IMR-90 (cell line): ENCODE data around the gene KDM2B. TPM values are rescaled to one million over a fixed set of nuclear protein-coding genes. Genes with fewer than 3 reads are reported as not detected.

Experiments
- ATAC-seq: fragments of 200-7000 bp; cut with Tn5 transposase; 2 replicates; pipeline ENCODE4 v1.9.1; 2020; ENCODE audit warnings: low read depth, mild to moderate bottlenecking, moderate library complexity
- BruUV-seq: library from RNA; stranded (reverse); fragments of 400-500 nt; replicated peaks from 2 replicates; lab custom pipeline; 2021; lab: Mats Ljungman, UMichigan
- CTCF ChIA-PET: fragments of 300-600 bp; formaldehyde crosslinking; extraction: SDS; loops from one replicate; lab custom pipeline; 2021; ENCODE audit warnings: antibody characterized with exemption; lab: Yijun Ruan, JAX
- POLR2A ChIA-PET: fragments of 300-600 bp; sonication (Branson Sonifier 250); formaldehyde crosslinking; loops from one replicate; lab custom pipeline; 2022; ENCODE audit warnings: antibody characterized with exemption; ENCODE audit not compliant: unreplicated experiment; lab: Charles Lee
- DNase-seq: peaks from one replicate; pipeline ENCODE4 v3.0.0; 2013
- H2AFZ ChIP-seq: replicated peaks from 2 replicates; pipeline ENCODE3; 2013; ENCODE audit warnings: low read length, mild to moderate bottlenecking; ENCODE audit not compliant: poor library complexity
- H2AK5ac ChIP-seq: 2 replicates; pipeline ENCODE4 v1.6.1; 2013; ENCODE audit warnings: low read depth, low read length, inconsistent platforms
- H2AK9ac ChIP-seq: replicated peaks from 2 replicates; pipeline ENCODE3; 2013; ENCODE audit warnings: mild to moderate bottlenecking, low read depth, low read length, moderate library complexity; ENCODE audit not compliant: poor library complexity
- H2BK120ac ChIP-seq: 2 replicates; pipeline ENCODE4 v1.6.1; 2013; ENCODE audit warnings: low read depth, low read length, inconsistent platforms
- H2BK15ac ChIP-seq: 3 replicates; pipeline ENCODE4 v1.6.1; 2013; ENCODE audit warnings: low read depth, low read length, inconsistent platforms
- H2BK20ac ChIP-seq: 2 replicates; pipeline ENCODE4 v1.6.1; 2013; ENCODE audit warnings: low read depth, mild to moderate bottlenecking, inconsistent platforms, low read length, moderate library complexity
- H2BK5ac ChIP-seq: 2 replicates; pipeline ENCODE4 v1.6.1; 2013; ENCODE audit warnings: mild to moderate bottlenecking, low read depth, low read length, inconsistent platforms; ENCODE audit not compliant: poor library complexity, severe bottlenecking
- H3K14ac ChIP-seq: replicated peaks from 2 replicates; pipeline ENCODE4 v1.6.1; 2013; ENCODE audit warnings: low read depth, low read length, inconsistent platforms
- H3K18ac ChIP-seq: 2 replicates; pipeline ENCODE4 v1.6.1; 2013; ENCODE audit warnings: low read depth, low read length, control low read depth
- H3K23ac ChIP-seq: 2 replicates; pipeline ENCODE4 v1.6.1; 2013; ENCODE audit warnings: low read depth, low read length, inconsistent platforms
- H3K27ac ChIP-seq: 2 replicates; pipeline ENCODE4 v1.5.1; 2013; ENCODE audit warnings: mild to moderate bottlenecking, control low read depth, low read length; ENCODE audit not compliant: insufficient read depth
- H3K27me3 ChIP-seq: 2 replicates; pipeline ENCODE4 v1.6.1; 2013; ENCODE audit warnings: low read length; ENCODE audit not compliant: control insufficient read depth, insufficient read depth
- H3K36me3 ChIP-seq: 2 replicates; pipeline ENCODE4 v1.6.1; 2013; ENCODE audit warnings: low read length, mixed read lengths; ENCODE audit not compliant: control insufficient read depth, insufficient read depth
- H3K4ac ChIP-seq: 2 replicates; pipeline ENCODE4 v1.6.1; 2013; ENCODE audit warnings: low read depth, low read length, inconsistent platforms
- H3K4me1 ChIP-seq: 2 replicates; pipeline ENCODE4 v1.6.1; 2013; ENCODE audit warnings: low read length, mixed read lengths; ENCODE audit not compliant: control insufficient read depth, insufficient read depth
- H3K4me2 ChIP-seq: 2 replicates; pipeline ENCODE4 v1.6.1; 2013; ENCODE audit warnings: low read depth, mild to moderate bottlenecking, control low read depth, low read length, moderate library complexity
- H3K4me3 ChIP-seq: 2 replicates; pipeline ENCODE4 v1.5.1; 2013; ENCODE audit warnings: low read depth, mild to moderate bottlenecking, control low read depth, low read length, moderate library complexity; ENCODE audit not compliant: insufficient read depth
- H3K56ac ChIP-seq: 2 replicates; pipeline ENCODE4 v1.6.1; 2013; ENCODE audit warnings: low read length, inconsistent platforms; ENCODE audit not compliant: insufficient read depth; ENCODE audit errors: extremely low read depth
- H3K79me1 ChIP-seq, 2 experiments: 2 replicates each; pipeline ENCODE4 v1.6.1; 2013; ENCODE audit warnings: low read length in 2 of 2, inconsistent platforms in 1 of 2, low read depth in 1 of 2
- H3K9ac ChIP-seq: 2 replicates; pipeline ENCODE4 v1.6.1; 2013; ENCODE audit warnings: low read depth, low read length, control low read depth
- H3K9me1 ChIP-seq: 2 replicates; pipeline ENCODE4 v1.6.1; 2013; ENCODE audit warnings: low read length, inconsistent platforms; ENCODE audit not compliant: insufficient read depth
- H3K9me3 ChIP-seq: 2 replicates; pipeline ENCODE4 v1.6.1; 2013; ENCODE audit warnings: low read length; ENCODE audit not compliant: control insufficient read depth, insufficient read depth
- H4K20me1 ChIP-seq: 2 replicates; pipeline ENCODE4 v1.6.1; 2013; ENCODE audit warnings: low read length, inconsistent platforms; ENCODE audit not compliant: insufficient read depth
- H4K5ac ChIP-seq: 2 replicates; pipeline ENCODE4 v1.6.1; 2013; ENCODE audit warnings: mild to moderate bottlenecking, low read depth, low read length, control low read depth
- H4K8ac ChIP-seq, 2 experiments: 2 replicates each; pipeline ENCODE4 v1.6.1; 2013; ENCODE audit warnings: low read depth in 2 of 2, low read length in 2 of 2, control low read depth in 1 of 2, inconsistent platforms in 1 of 2
- H4K91ac ChIP-seq: 2 replicates; pipeline ENCODE4 v1.6.1; 2013; ENCODE audit warnings: low read depth, low read length, inconsistent platforms; ENCODE audit not compliant: insufficient read depth
- BHLHE40 ChIP-seq: fragments of 150-350 bp; IDR thresholded peaks from 2 replicates; pipeline ENCODE4 v1.6.1; 2016; ENCODE audit warnings: mild to moderate bottlenecking, low read depth, low read length
- MAFK ChIP-seq: IDR thresholded peaks from 2 replicates; pipeline ENCODE4 v1.6.1; 2012; ENCODE audit warnings: low read depth, low read length, improper control_type of control experiment
- MAZ ChIP-seq: IDR thresholded peaks from 2 replicates; pipeline ENCODE4 v1.6.1; 2012; ENCODE audit warnings: low read depth, mild to moderate bottlenecking, low read length, improper control_type of control experiment, moderate library complexity, borderline replicate concordance
- MXI1 ChIP-seq: IDR thresholded peaks from 2 replicates; pipeline ENCODE4 v1.6.1; 2012; ENCODE audit warnings: low read depth, mild to moderate bottlenecking, low read length, moderate library complexity, borderline replicate concordance
- NFE2L2 ChIP-seq: fragments of 150-350 bp; IDR thresholded peaks from 2 replicates; pipeline ENCODE4 v1.6.1; 2016; ENCODE audit warnings: low read depth, mild to moderate bottlenecking, low read length
- POLR2A ChIP-seq: IDR thresholded peaks from 2 replicates; pipeline ENCODE4 v1.6.1; 2012; ENCODE audit warnings: mild to moderate bottlenecking, low read depth, low read length
- RAD21 ChIP-seq: IDR thresholded peaks from 2 replicates; pipeline ENCODE4 v1.6.1; 2012; ENCODE audit warnings: low read length, improper control_type of control experiment
- RCOR1 ChIP-seq: IDR thresholded peaks from 2 replicates; pipeline ENCODE4 v1.6.1; 2012; ENCODE audit warnings: mild to moderate bottlenecking, low read length, improper control_type of control experiment; ENCODE audit not compliant: insufficient replicate concordance
- RFX5 ChIP-seq: IDR thresholded peaks from 2 replicates; pipeline ENCODE4 v1.8.0; 2012; ENCODE audit warnings: low read depth, mild to moderate bottlenecking, low read length, moderate library complexity
- SMC3 ChIP-seq: fragments of 150-350 bp; IDR thresholded peaks from 2 replicates; pipeline ENCODE4 v1.6.1; 2016; ENCODE audit warnings: low read depth, mild to moderate bottlenecking, antibody characterized with exemption, low read length, moderate library complexity
- WGBS, 2 experiments: methylation state at CpG; one replicate each; pipeline versions ENCODE4 v1.1.5 to v1.1.7; 2013; ENCODE audit warnings: missing lambda C conversion rate in 2 of 2; ENCODE audit not compliant: insufficient read length in 1 of 2; ENCODE audit errors: extremely low coverage in 2 of 2; 5-methylcytosine and 5-hydroxymethylcytosine counted together
- dilution Hi-C: fragments of 300-500 bp; cut with HindIII; formaldehyde crosslinking; loops from one replicate; pipeline ENCODE4 v1.14.3; 2018; ENCODE audit warnings: low sequenced_read_pairs; ENCODE audit not compliant: unreplicated experiment
- in situ Hi-C: fragments of 300-500 bp; cut with MboI; formaldehyde crosslinking; loops from 3 replicates; pipeline ENCODE4 v1.14.3; 2019; ENCODE audit warnings: low sequenced_read_pairs, inconsistent platforms, mixed read lengths
- intact Hi-C: fragments of 100-400 bp; cut with micrococcal nuclease; formaldehyde crosslinking; loops from 2 replicates; pipeline ENCODE4 v1.10.0; 2022
- polyA plus RNA-seq, 3 experiments: library from polyadenylated mRNA; depleted of rRNA; stranded (reverse); fragments of >200 nt; gene quantifications; 2 replicates each; pipeline ENCODE4 v1.2.3, GENCODE V29; 2012; ENCODE audit warnings: low replicate concordance in 1 of 3
- total RNA-seq: library from RNA; depleted of rRNA; stranded (reverse); fragments of >200 nt; gene quantifications from 2 replicates; pipeline ENCODE4 v1.2.3, GENCODE V29; 2012
- TF ChIP-seq, protein P1 (sequence below): fragments of 150-350 bp; IDR thresholded peaks from 2 replicates; pipeline ENCODE4 v1.6.1; 2016; ENCODE audit warnings: low read depth, mild to moderate bottlenecking, low read length, moderate library complexity, borderline replicate concordance
- TF ChIP-seq, protein P2 (sequence below): fragments of 150-350 bp; IDR thresholded peaks from 2 replicates; pipeline ENCODE4 v1.6.1; 2017; ENCODE audit warnings: mild to moderate bottlenecking, antibody characterized with exemption, low read length, low read depth
- TF ChIP-seq, protein P3 (sequence below): conservative IDR thresholded peaks from 2 replicates; pipeline ENCODE4 v1.5.1; 2012; ENCODE audit warnings: mild to moderate bottlenecking, low read depth, low read length, improper control_type of control experiment

KDM2B gene
- total and polyA plus RNA-seq, 2 of the 4 experiments (the other 2 are of a cell fraction): 22.6 to 24.2 TPM

DNA sequence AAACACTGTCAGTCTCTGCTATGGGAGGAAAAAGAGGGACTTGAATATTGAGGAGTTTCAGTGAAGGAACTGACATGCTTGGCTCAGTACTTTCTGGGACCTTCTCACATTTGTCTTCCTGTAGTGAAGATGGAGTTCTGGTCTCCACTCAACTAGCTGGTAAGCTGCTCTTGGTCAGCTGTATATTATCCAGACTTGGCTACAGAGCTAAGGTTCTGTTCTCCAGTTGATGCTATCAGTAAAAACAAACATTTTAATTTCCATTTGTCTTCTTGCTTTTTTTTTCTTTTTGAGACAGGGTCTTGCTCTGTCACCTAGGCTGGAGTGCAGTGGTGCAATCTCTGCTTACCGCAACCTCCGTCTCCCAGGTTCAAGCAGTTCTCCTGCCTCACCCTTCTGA is 175.6 kb downstream of the KDM2B start:
- Histone ChIP-seq H3K9ac (no peak overlapping the region), H4K91ac (no peak overlapping the region), H2AK5ac (no peak overlapping the region), H2AFZ (no peak overlapping the region), H3K79me1 (peaks cover 34 to 67% of the 10 kb centered on the region in 2 experiments), H3K4ac (no peak overlapping the region), H3K4me3 (no peak overlapping the region), H4K20me1 (peaks cover 9% of the 10 kb centered on the region; the same call in 1 of the 2 replicates), H2BK120ac (no peak overlapping the region), H2BK5ac (no peak overlapping the region), H3K23ac (no peak overlapping the region), H2BK20ac (no peak overlapping the region), H3K14ac (no peak overlapping the region), H3K9me1 (no peaks in the 10 kb centered on the region; the same call in 1 of the 2 replicates), H3K27me3 (no peaks in the 10 kb centered on the region), H4K5ac (no peak overlapping the region), H3K18ac (no peak overlapping the region), H3K9me3 (no peaks in the 10 kb centered on the region), H2AK9ac (no peak overlapping the region), H3K27ac (no peak overlapping the region), H3K56ac (no peak overlapping the region), H3K4me2 (no peak overlapping the region), H3K4me1 (no peaks in the 10 kb centered on the region; the same call in 1 of the 2 replicates), H3K36me3 (peaks cover 14% of the 10 kb centered on the region), H2BK15ac (no peak overlapping the region), H4K8ac (no peak overlapping the region)
- CTCF ChIA-PET: interaction anchor here (1.0 kb wide), 2 partner anchors 11 to 110 kb away, joined by 3 read pairs; no protein-coding TSS in a partner anchor
- POLR2A ChIA-PET: no interaction called here
- no TSS peak for BruUV-seq
- in situ Hi-C loops: no loop called here
- DNase-seq (no peak), ATAC-seq (no peak)
- WGBS, 2 experiments: no CpG with 5 or more reads among the region's 2 CpGs
- no peak for TF ChIP-seq MAZ
- TF ChIP-seq BHLHE40: no peak
- TF ChIP-seq, protein P1, sequence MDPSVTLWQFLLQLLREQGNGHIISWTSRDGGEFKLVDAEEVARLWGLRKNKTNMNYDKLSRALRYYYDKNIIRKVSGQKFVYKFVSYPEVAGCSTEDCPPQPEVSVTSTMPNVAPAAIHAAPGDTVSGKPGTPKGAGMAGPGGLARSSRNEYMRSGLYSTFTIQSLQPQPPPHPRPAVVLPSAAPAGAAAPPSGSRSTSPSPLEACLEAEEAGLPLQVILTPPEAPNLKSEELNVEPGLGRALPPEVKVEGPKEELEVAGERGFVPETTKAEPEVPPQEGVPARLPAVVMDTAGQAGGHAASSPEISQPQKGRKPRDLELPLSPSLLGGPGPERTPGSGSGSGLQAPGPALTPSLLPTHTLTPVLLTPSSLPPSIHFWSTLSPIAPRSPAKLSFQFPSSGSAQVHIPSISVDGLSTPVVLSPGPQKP: no peak
- no peak for TF ChIP-seq MXI1
- no peak for TF ChIP-seq RAD21
- TF ChIP-seq RFX5: no peak
- TF ChIP-seq NFE2L2: no peak
- TF ChIP-seq, protein P2, sequence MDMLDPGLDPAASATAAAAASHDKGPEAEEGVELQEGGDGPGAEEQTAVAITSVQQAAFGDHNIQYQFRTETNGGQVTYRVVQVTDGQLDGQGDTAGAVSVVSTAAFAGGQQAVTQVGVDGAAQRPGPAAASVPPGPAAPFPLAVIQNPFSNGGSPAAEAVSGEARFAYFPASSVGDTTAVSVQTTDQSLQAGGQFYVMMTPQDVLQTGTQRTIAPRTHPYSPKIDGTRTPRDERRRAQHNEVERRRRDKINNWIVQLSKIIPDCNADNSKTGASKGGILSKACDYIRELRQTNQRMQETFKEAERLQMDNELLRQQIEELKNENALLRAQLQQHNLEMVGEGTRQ: no peak
- no peak for TF ChIP-seq POLR2A
- TF ChIP-seq, protein P3, sequence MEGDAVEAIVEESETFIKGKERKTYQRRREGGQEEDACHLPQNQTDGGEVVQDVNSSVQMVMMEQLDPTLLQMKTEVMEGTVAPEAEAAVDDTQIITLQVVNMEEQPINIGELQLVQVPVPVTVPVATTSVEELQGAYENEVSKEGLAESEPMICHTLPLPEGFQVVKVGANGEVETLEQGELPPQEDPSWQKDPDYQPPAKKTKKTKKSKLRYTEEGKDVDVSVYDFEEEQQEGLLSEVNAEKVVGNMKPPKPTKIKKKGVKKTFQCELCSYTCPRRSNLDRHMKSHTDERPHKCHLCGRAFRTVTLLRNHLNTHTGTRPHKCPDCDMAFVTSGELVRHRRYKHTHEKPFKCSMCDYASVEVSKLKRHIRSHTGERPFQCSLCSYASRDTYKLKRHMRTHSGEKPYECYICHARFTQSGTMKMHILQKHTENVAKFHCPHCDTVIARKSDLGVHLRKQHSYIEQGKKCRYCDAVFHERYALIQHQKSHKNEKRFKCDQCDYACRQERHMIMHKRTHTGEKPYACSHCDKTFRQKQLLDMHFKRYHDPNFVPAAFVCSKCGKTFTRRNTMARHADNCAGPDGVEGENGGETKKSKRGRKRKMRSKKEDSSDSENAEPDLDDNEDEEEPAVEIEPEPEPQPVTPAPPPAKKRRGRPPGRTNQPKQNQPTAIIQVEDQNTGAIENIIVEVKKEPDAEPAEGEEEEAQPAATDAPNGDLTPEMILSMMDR: no peak
- no peak for TF ChIP-seq RCOR1
- TF ChIP-seq SMC3: no peak
- no peak for TF ChIP-seq MAFK
- dilution Hi-C loops: no loop called here
- intact Hi-C loops: no loop called here
